ENCODE measurements around the gene DPP6.

GRCh38 chr7:154553711-154554265 is 501.6 kb downstream of the DPP6 start:
- no peak for TF ChIP-seq CTCF (IDR thresholded peaks at IDR 0.05)
- no peak for TF ChIP-seq POLR2A (IDR thresholded peaks at IDR 0.05)
